A375 (cell line): ENCODE results near the gene DEFB132. TPM values are rescaled to one million over a fixed set of nuclear protein-coding genes. Genes with fewer than 3 reads are reported as not detected.

Experiments used
- total RNA-seq: library from RNA; depleted of rRNA; stranded (reverse); fragments of >200 nt; shearing (Covaris generic); gene quantifications from 2 replicates; pipeline ENCODE4 v1.2.3, GENCODE V29; 2014; rRNA removed

Gene DEFB132
- total RNA-seq: not detected in 2 replicates

GRCh38 chr20:257419-257818 lies at the start of gene DEFB132:
DEFB132 (plus strand) TSS chr20:257724; CDS start chr20:257779, 55 bp downstream.

GRCh38 chr20:226958-227357 lies 30.6 kb upstream of the DEFB132 start, which contains the start of gene DEFB129:
DEFB129 (plus strand) TSS chr20:227258; CDS start chr20:227289, 31 bp downstream.

GRCh38 chr20:290084-290831 lies 32.7 kb downstream of the DEFB132 start, which contains the start of gene C20orf96:
C20orf96 (minus strand) TSS chr20:290750; CDS start chr20:290610, 140 bp downstream.

GRCh38 chr20:297098-297924 lies 39.8 kb downstream of the DEFB132 start, which contains the start of gene ZCCHC3:
ZCCHC3 (plus strand) TSS chr20:297570; CDS start chr20:297587, 17 bp downstream.

Other genes starting within 250 kb of the DEFB132 start
- not detected in 2 replicates for gene DEFB125, start 170.1 kb upstream of the DEFB132 start, total RNA-seq
- not detected in 2 replicates for gene DEFB126, start 115.1 kb upstream of the DEFB132 start, total RNA-seq
- gene DEFB127, start 100.3 kb upstream of the DEFB132 start, total RNA-seq: not detected in 2 replicates
- gene DEFB128, start 68.0 kb upstream of the DEFB132 start, total RNA-seq: not detected in 2 replicates
- not detected in 2 replicates for gene DEFB129, start 30.5 kb upstream of the DEFB132 start, total RNA-seq
- gene C20orf96, start 33.0 kb downstream of the DEFB132 start, total RNA-seq: 1.1 and 1.9 TPM in 2 replicates
- gene ZCCHC3, start 39.8 kb downstream of the DEFB132 start, total RNA-seq: 28.0 and 28.7 TPM in 2 replicates
- gene SOX12, start 67.8 kb downstream of the DEFB132 start, total RNA-seq: 6.9 and 7.7 TPM in 2 replicates
- gene NRSN2, start 89.4 kb downstream of the DEFB132 start, total RNA-seq: 60.3 and 73.3 TPM in 2 replicates
- gene TRIB3, start 123.0 kb downstream of the DEFB132 start, total RNA-seq: 290 and 400 TPM in 2 replicates
- 138 and 161 TPM in 2 replicates for gene RBCK1, start 150.6 kb downstream of the DEFB132 start, total RNA-seq
- 21.8 and 26.3 TPM in 2 replicates for gene TBC1D20, start 204.8 kb downstream of the DEFB132 start, total RNA-seq